ENCODE data around the gene PPP2R1B.

Gene PPP2R1B

GRCh38 chr11:111703576-111703975 lies 62.6 kb downstream of the PPP2R1B start:
- no peak for DNase-seq (ENCODE audit: low read depth, low spot score)
- H3K4me3 ChIP-seq (ENCODE audit: low read length) = no peak overlapping the region

DNA sequence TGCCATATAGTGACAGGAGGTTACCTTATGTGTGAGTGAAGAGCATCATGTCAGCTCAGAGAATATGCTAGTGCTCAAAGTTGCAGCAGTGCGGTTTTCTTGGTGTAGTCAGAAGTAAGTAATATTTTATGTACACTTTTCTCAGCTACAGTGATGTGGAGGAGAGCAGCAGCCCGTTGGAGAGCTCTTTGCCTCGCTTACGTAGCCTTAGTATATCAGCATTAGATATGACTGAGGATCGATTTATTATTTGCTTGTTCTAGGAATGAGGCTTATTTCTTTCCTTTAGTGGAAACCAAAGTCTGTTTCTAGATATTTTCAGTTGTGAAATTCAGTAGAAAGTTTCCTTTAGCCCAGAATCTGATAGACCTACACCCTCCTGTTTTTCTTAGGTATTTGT lies 63.6 kb downstream of the PPP2R1B start:
- H3K4me3 ChIP-seq (ENCODE audit: low read length) = no peak overlapping the region
- DNase-seq (ENCODE audit: low read depth, low spot score) = no peak

GRCh38 chr11:111700162-111700561 lies 66.0 kb downstream of the PPP2R1B start:
- H3K4me3 ChIP-seq (ENCODE audit: low read length) = no peak overlapping the region
- no peak for DNase-seq (ENCODE audit: low read depth, low spot score)

DNA sequence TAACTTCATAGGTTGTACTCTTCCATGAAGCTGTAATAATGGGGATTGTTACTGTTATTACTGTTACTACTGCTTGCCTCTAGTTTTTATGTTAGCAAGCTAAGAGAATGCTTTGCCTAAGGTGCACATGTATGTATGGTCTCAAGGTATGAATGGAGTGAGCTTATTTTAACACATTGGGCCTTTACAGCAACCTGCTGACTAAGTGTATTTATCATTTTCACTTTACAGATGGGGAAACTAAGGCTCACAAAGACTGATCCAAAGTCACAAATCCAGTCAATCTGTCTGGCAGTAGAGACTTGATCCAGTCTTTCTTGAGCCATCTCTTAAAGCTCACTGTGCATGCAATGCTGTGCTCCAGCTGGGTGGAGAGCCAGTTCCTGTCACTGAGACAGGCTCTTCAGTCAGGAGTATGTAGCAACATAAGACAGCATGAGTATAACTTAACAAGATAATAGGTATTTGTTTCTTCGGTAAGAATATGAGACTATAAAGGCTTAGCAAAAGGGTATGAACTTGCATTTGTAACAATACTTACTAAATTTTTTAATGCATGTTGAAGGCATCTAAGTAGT lies 66.5 kb downstream of the PPP2R1B start:
- no peak for DNase-seq (ENCODE audit: low read depth, low spot score)
- no peak overlapping the region for H3K4me3 ChIP-seq (ENCODE audit: low read length)

DNA sequence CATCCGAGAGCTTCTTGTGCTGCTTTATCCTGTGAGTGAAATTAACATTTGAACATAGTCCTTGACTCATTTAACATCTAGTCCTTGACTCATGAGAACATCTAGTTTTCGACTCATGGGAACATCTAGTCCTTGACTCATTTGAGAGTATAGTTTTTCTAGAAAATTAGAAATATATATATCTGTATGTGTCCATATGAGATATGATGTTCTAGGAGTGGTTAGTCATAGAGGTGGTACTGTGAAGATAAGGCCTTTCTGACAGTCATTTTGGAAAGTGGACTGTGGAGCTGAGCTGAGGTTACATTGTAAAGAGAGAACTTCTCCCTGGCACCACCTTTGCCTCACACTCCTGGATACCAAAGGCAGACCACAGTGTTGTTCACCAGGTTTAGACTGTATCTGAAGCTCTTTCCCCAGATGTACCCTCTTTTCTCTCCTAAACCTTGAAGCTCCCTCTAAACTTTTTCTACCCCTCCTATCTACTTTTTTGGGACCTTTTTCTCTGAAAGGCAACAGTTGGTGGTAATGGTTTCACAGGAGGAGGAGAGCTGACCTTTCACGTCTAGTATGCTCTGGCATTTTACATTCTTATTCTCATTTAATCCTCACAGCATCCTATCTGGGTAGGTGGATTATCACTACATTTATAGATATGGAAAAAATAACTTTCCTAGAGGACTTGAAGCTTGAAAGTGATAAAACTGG lies 67.2 kb downstream of the PPP2R1B start:
- DNase-seq (ENCODE audit: low read depth, low spot score) = no peak
- no peak overlapping the region for H3K4me3 ChIP-seq (ENCODE audit: low read length)

- no peak for DNase-seq (ENCODE audit: low read depth, low spot score)
- H3K4me3 ChIP-seq (ENCODE audit: low read length) = no peak overlapping the region
Observed at GRCh38 chr11:111697933-111698371, 68.2 kb downstream of the PPP2R1B start.

- no peak for DNase-seq (ENCODE audit: low read depth, low spot score)
- H3K4me3 ChIP-seq (ENCODE audit: low read length) = no peak overlapping the region
Observed at GRCh38 chr11:111696556-111696955, 69.6 kb downstream of the PPP2R1B start.

- H3K4me3 ChIP-seq (ENCODE audit: low read length) = no peak overlapping the region
- no peak for DNase-seq (ENCODE audit: low read depth, low spot score)
Observed at GRCh38 chr11:111694851-111695250, 71.3 kb downstream of the PPP2R1B start.

GRCh38 chr11:111693224-111693937 lies 72.8 kb downstream of the PPP2R1B start:
- H3K4me3 ChIP-seq (ENCODE audit: low read length) = no peak overlapping the region
- DNase-seq (ENCODE audit: low read depth, low spot score) = no peak

DNA sequence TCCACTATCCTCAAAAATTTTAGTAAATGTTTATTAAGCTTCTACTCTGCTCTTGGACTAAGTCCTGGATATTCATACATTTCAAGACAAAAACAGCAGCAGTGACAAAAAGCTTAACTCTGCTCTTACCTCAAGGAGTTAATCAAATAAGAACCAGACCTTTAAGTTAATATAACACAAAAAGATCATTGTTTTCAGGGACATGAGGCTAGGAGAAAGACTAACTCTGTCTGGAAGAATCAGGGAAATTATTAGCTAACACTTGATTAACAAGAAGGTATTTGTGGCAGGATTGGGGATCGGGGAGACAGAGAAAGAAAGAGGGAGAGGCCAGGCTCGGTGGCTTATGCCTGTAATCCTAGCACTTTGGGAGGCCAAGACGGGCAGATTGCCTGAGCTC lies 74.4 kb downstream of the PPP2R1B start:
- DNase-seq (ENCODE audit: low read depth, low spot score) = no peak

DNA sequence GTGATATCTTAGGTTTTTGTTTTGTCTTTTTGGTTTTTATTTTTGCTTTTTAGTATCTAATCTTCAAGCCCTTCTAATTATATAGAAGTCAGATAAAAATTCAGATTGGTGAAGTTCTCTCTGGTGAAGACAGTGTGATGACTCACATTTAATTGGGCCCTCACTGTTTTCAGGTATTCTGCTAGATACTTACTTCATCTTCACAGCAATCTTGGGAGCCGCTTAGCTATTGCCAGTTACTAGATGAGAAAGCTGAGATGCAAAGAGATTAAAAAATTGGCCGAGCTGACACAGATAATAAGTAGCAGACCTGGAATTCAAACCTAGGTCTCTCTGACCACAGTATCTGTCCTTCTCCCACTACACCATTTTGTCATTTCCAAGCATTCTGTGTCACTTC lies 75.0 kb downstream of the PPP2R1B start:
- no peak overlapping the region for H3K4me3 ChIP-seq (ENCODE audit: low read length)
- DNase-seq (ENCODE audit: low read depth, low spot score) = no peak

More for the DNA sequence above, 74.4 kb downstream of the PPP2R1B start:
- no peak overlapping the region for H3K4me3 ChIP-seq (ENCODE audit: low read length)

DNA sequence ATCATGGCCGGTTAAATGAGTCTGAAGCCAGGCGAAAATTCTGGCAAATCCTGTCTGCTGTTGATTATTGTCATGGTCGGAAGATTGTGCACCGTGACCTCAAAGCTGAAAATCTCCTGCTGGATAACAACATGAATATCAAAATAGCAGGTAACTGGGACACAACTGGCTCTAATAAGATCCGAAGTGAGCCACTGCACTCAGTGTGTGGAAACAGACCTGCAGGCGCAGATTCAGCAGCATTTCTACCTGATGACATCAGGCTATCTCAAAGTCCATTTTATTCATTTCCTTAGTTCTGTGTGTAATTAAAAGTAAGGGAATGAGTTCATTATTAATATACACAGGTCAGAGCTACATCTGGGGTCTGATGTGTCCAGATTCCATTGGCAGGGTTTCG lies 78.2 kb downstream of the PPP2R1B start:
- no peak for DNase-seq (ENCODE audit: low read depth, low spot score)
- no peak overlapping the region for H3K4me3 ChIP-seq (ENCODE audit: low read length)

DNA sequence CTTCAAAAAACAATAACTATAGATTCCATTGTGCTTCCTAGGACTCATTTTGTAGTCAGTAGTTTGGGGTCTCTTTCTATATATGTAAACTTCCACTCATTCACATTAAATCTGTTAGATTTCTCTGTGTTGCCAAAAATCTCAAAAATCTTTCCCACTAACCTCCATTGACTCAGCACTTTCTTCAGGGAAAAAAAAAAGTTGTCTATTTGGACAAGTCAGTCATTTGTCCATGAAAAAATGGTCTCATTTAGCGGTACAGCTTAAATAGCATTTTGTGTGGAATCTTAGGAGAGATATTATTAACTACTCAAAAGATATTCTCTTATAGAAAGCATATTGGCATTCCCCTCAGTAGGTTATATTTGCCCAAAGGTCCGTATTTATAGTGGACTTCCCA lies 81.9 kb downstream of the PPP2R1B start:
- DNase-seq (ENCODE audit: low read depth, low spot score) = no peak

GRCh38 chr11:111683806-111684205 lies 82.4 kb downstream of the PPP2R1B start:
- no peak for DNase-seq (ENCODE audit: low read depth, low spot score)
- H3K4me3 ChIP-seq (ENCODE audit: low read length) = no peak overlapping the region

More for the DNA sequence above, 81.9 kb downstream of the PPP2R1B start:
- H3K4me3 ChIP-seq (ENCODE audit: low read length) = no peak overlapping the region

DNA sequence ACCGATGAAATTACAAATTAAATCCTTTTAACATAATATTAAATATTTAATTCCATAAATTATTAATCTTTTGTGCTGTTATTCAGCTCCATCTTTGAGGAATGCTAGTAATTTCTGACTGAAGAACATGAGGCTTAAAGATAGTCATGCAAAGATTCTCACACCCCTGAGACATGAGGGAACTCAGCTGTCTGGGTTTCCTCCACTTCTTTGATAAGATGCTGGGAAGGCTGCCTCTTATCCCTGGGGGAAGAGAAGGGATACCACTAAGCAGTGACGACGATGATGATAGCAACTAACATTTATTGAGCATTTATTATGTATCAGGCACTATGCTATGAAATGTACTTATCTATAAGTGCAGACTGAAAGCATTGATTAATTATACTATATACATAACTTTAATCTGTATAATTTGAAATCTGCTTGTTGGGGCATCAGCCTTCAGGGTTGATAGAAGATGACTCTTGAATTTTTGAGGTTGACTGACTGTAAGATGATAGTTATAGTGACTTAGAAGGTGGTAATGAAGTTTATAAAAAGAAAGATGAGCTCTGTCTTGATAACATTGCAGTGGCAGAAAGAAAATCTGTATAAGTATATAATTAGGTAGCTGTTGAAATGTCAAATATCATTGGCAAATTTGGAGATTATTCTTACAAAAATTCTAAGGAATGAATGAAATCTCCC lies 85.6 kb downstream of the PPP2R1B start:
- H3K4me3 ChIP-seq (ENCODE audit: low read length) = no peak overlapping the region
- no peak for DNase-seq (ENCODE audit: low read depth, low spot score)

Data from Jurkat, Clone E6-1 (cell line).